ENCODE results near the gene ATXN7L1.

DNA sequence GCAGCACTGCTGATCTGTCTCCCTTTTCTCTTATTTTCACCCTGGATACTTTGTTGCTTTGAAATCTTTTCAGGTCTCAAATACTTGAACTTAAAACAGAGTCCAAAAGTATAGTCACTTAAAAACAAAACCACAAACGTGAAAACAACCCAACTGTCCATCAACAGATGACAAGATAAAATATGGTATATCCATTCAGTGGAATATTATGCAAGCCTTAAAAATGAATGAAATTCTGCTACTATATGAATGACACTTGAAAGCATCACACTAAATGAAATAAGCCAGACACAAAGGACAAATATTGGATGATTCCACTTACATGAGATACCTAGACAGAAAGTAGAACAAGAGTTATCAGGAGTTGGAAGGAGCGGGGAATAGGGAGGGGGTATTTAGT lies 250.4 kb downstream of the ATXN7L1 start:
- TF ChIP-seq ZBTB7A (tag by site-specific recombination; IDR thresholded peaks at IDR 0.05; ENCODE audit: low read depth), result no peak
- TF ChIP-seq ZNF354C (tag by site-specific recombination; IDR thresholded peaks at IDR 0.05; ENCODE audit: borderline replicate concordance, low read depth), result no peak
- TF ChIP-seq ZFP3 (tag by site-specific recombination; IDR thresholded peaks at IDR 0.05; ENCODE audit: low read depth), result no peak
- no peak for TF ChIP-seq REPIN1 (tag by site-specific recombination; IDR thresholded peaks at IDR 0.05; ENCODE audit: low read depth)
- TF ChIP-seq, protein P1, sequence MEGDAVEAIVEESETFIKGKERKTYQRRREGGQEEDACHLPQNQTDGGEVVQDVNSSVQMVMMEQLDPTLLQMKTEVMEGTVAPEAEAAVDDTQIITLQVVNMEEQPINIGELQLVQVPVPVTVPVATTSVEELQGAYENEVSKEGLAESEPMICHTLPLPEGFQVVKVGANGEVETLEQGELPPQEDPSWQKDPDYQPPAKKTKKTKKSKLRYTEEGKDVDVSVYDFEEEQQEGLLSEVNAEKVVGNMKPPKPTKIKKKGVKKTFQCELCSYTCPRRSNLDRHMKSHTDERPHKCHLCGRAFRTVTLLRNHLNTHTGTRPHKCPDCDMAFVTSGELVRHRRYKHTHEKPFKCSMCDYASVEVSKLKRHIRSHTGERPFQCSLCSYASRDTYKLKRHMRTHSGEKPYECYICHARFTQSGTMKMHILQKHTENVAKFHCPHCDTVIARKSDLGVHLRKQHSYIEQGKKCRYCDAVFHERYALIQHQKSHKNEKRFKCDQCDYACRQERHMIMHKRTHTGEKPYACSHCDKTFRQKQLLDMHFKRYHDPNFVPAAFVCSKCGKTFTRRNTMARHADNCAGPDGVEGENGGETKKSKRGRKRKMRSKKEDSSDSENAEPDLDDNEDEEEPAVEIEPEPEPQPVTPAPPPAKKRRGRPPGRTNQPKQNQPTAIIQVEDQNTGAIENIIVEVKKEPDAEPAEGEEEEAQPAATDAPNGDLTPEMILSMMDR (tag by site-specific recombination; IDR thresholded peaks at IDR 0.05), result no peak
- no peak for TF ChIP-seq TCF7L2 (IDR thresholded peaks at IDR 0.05; ENCODE audit: borderline replicate concordance, low read depth, low read length)
- TF ChIP-seq ZNF777 (tag by site-specific recombination; IDR thresholded peaks at IDR 0.05; ENCODE audit: borderline replicate concordance), result no peak
- TF ChIP-seq, protein P2, sequence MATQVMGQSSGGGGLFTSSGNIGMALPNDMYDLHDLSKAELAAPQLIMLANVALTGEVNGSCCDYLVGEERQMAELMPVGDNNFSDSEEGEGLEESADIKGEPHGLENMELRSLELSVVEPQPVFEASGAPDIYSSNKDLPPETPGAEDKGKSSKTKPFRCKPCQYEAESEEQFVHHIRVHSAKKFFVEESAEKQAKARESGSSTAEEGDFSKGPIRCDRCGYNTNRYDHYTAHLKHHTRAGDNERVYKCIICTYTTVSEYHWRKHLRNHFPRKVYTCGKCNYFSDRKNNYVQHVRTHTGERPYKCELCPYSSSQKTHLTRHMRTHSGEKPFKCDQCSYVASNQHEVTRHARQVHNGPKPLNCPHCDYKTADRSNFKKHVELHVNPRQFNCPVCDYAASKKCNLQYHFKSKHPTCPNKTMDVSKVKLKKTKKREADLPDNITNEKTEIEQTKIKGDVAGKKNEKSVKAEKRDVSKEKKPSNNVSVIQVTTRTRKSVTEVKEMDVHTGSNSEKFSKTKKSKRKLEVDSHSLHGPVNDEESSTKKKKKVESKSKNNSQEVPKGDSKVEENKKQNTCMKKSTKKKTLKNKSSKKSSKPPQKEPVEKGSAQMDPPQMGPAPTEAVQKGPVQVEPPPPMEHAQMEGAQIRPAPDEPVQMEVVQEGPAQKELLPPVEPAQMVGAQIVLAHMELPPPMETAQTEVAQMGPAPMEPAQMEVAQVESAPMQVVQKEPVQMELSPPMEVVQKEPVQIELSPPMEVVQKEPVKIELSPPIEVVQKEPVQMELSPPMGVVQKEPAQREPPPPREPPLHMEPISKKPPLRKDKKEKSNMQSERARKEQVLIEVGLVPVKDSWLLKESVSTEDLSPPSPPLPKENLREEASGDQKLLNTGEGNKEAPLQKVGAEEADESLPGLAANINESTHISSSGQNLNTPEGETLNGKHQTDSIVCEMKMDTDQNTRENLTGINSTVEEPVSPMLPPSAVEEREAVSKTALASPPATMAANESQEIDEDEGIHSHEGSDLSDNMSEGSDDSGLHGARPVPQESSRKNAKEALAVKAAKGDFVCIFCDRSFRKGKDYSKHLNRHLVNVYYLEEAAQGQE (tag by site-specific recombination; IDR thresholded peaks at IDR 0.05), result no peak
- TF ChIP-seq ZNF677 (tag by site-specific recombination; IDR thresholded peaks at IDR 0.05), result no peak
- no peak for TF ChIP-seq ZNF362 (tag by site-specific recombination; IDR thresholded peaks at IDR 0.05)
- TF ChIP-seq ZNF510 (tag by site-specific recombination; IDR thresholded peaks at IDR 0.05; ENCODE audit: insufficient replicate concordance), result no peak
- no peak for TF ChIP-seq ZNF121 (tag by site-specific recombination; IDR thresholded peaks at IDR 0.05)

Data from HEK293 (cell line).